A673 (cell line): ENCODE results near the gene LRP4. TPM values are rescaled to one million over a fixed set of nuclear protein-coding genes. Genes with fewer than 3 reads are reported as not detected.

Experiments
- BruUV-seq: library from RNA; stranded (reverse); fragments of 400-500 nt; replicated peaks from 2 replicates; lab custom pipeline; 2021; lab: Mats Ljungman, UMichigan
- CTCF ChIA-PET: fragments of 300-600 bp; sonication (Branson Sonifier 250); formaldehyde crosslinking; loops from one replicate; lab custom pipeline; 2022; ENCODE audit warnings: antibody characterized with exemption; lab: Charles Lee
- POLR2A ChIA-PET: fragments of 300-600 bp; sonication (Branson Sonifier 250); formaldehyde crosslinking; loops from one replicate; lab custom pipeline; 2022; ENCODE audit warnings: antibody characterized with exemption; ENCODE audit not compliant: low non-redundant PET; lab: Charles Lee
- DNase-seq: peaks from one replicate; pipeline ENCODE4 v3.0.0-alpha.2; 2015; ENCODE audit warnings: low spot score
- H3K27ac ChIP-seq: fragments of 200-600 bp; sonication (generic); 2 replicates; pipeline ENCODE4 v1.5.1; 2016; ENCODE audit warnings: mixed run types, low read depth, mild to moderate bottlenecking, mixed read lengths, antibody characterized with exemption, low read length; ENCODE audit not compliant: poor library complexity, severe bottlenecking
- H3K27me3 ChIP-seq: fragments of 200-600 bp; sonication (generic); replicated peaks from 2 replicates; pipeline ENCODE4 v1.6.1; 2017; ENCODE audit warnings: mixed run types, low read depth, mild to moderate bottlenecking, mixed read lengths, antibody characterized with exemption, low read length; ENCODE audit not compliant: insufficient read depth, poor library complexity
- H3K36me3 ChIP-seq: fragments of 200-600 bp; sonication (generic); 2 replicates; pipeline ENCODE4 v1.6.1; 2016; ENCODE audit warnings: mixed run types, mild to moderate bottlenecking, mixed read lengths, antibody characterized with exemption, low read length; ENCODE audit not compliant: insufficient read depth, poor library complexity, severe bottlenecking
- H3K4me1 ChIP-seq: fragments of 200-600 bp; sonication (generic); 2 replicates; pipeline ENCODE4 v1.6.1; 2017; ENCODE audit warnings: mixed run types, mild to moderate bottlenecking, mixed read lengths, antibody characterized with exemption, low read length; ENCODE audit not compliant: insufficient read depth, poor library complexity, severe bottlenecking
- H3K4me3 ChIP-seq: fragments of 200-600 bp; sonication (generic); 2 replicates; pipeline ENCODE4 v1.5.1; 2016; ENCODE audit warnings: low read depth, mixed run types, mild to moderate bottlenecking, mixed read lengths, low read length; ENCODE audit not compliant: poor library complexity, severe bottlenecking
- H3K9me3 ChIP-seq: fragments of 200-600 bp; sonication (generic); 2 replicates; pipeline ENCODE4 v1.6.1; 2016; ENCODE audit warnings: mixed run types, low read depth, mild to moderate bottlenecking, mixed read lengths, antibody characterized with exemption, low read length; ENCODE audit not compliant: poor library complexity, severe bottlenecking
- CTCF ChIP-seq: fragments of 300-800, 200-600 bp; sonication (generic); conservative IDR thresholded peaks from 2 replicates; pipeline ENCODE4 v1.5.1; 2017; ENCODE audit warnings: low read depth, mild to moderate bottlenecking, antibody characterized with exemption, low read length, moderate library complexity, mixed read lengths
- EZH2 ChIP-seq: fragments of 200-600 bp; sonication (generic); IDR thresholded peaks from 2 replicates; pipeline ENCODE4 v1.6.1; 2017; ENCODE audit warnings: borderline replicate concordance, low read depth, mild to moderate bottlenecking, mixed read lengths, antibody characterized with exemption, low read length; ENCODE audit not compliant: poor library complexity, severe bottlenecking
- intact Hi-C: fragments of 100-400 bp; cut with micrococcal nuclease; formaldehyde crosslinking; loops from one replicate; pipeline ENCODE4 v1.10.0; 2022; ENCODE audit not compliant: unreplicated experiment
- total RNA-seq: library from RNA; stranded (reverse); gene quantifications from 2 replicates; pipeline ENCODE4 v1.2.3, GENCODE V29; 2021

The LRP4 gene
- total RNA-seq, 1 experiment from 2014 or later: 31.8 TPM

GRCh38 chr11:46838501-46838900 lies 79.8 kb downstream of the LRP4 start:
- Histone ChIP-seq H3K36me3 (peaks cover 31% of the 10 kb centered on the region), H3K9me3 (no peaks in the 10 kb centered on the region), H3K4me1 (peaks cover 10% of the 10 kb centered on the region), H3K27ac (no peak overlapping the region), H3K27me3 (no peaks in the 10 kb centered on the region), H3K4me3 (no peak overlapping the region)
- no TSS peak for BruUV-seq
- intact Hi-C loops: no loop called here
- ChIA-PET CTCF (no interaction called here), POLR2A (no interaction called here)
- no peak for TF ChIP-seq EZH2
- no peak for DNase-seq

GRCh38 chr11:46837860-46838259 lies 80.5 kb downstream of the LRP4 start:
- intact Hi-C loops: no loop called here
- Histone ChIP-seq H3K4me1 (peaks cover 10% of the 10 kb centered on the region), H3K4me3 (no peak overlapping the region), H3K36me3 (peaks cover 27% of the 10 kb centered on the region), H3K27ac (no peak overlapping the region), H3K9me3 (no peaks in the 10 kb centered on the region), H3K27me3 (no peaks in the 10 kb centered on the region)
- ChIA-PET POLR2A (no interaction called here), CTCF (no interaction called here)
- no TSS peak for BruUV-seq
- TF ChIP-seq EZH2 (no peak), CTCF (no peak)
- no peak for DNase-seq

- intact Hi-C loops: no loop called here
- Histone ChIP-seq H3K27me3 (no peaks in the 10 kb centered on the region), H3K9me3 (no peaks in the 10 kb centered on the region), H3K36me3 (peaks cover 21% of the 10 kb centered on the region), H3K4me1 (peaks cover 10% of the 10 kb centered on the region), H3K4me3 (no peak overlapping the region), H3K27ac (no peak overlapping the region)
- no peak for DNase-seq
- no TSS peak for BruUV-seq
- POLR2A ChIA-PET: no interaction called here
- TF ChIP-seq CTCF: no peak
- TF ChIP-seq EZH2: no peak
- CTCF ChIA-PET: no interaction called here
Observed at GRCh38 chr11:46836870-46837269, 81.5 kb downstream of the LRP4 start.

GRCh38 chr11:46836431-46836830 lies 81.9 kb downstream of the LRP4 start:
- no peak overlapping the region for H3K4me3 ChIP-seq
- H3K36me3 ChIP-seq: peaks cover 18% of the 10 kb centered on the region
- intact Hi-C loops: no loop called here
- DNase-seq: no peak
- no peaks in the 10 kb centered on the region for H3K27me3 ChIP-seq
- TF ChIP-seq EZH2: no peak
- no peak for TF ChIP-seq CTCF
- POLR2A ChIA-PET: no interaction called here
- H3K4me1 ChIP-seq: peaks cover 10% of the 10 kb centered on the region
- no TSS peak for BruUV-seq
- H3K9me3 ChIP-seq: no peaks in the 10 kb centered on the region
- no peak overlapping the region for H3K27ac ChIP-seq
- CTCF ChIA-PET: no interaction called here
